K562 (cell line): ENCODE data around the gene RANGAP1. TPM values are rescaled to one million over a fixed set of nuclear protein-coding genes. Genes with fewer than 3 reads are reported as not detected.

ENCODE experiments used
- CBX8 ChIP-seq: fragments of 200-600 bp; sonication (generic); IDR thresholded peaks from 2 replicates; pipeline ENCODE4 v1.6.1; 2012; ENCODE audit warnings: borderline replicate concordance, mixed run types, low read depth, mild to moderate bottlenecking, moderate library complexity, mixed read lengths, low read length, control low read depth, inconsistent platforms; ENCODE audit not compliant: poor library complexity, severe bottlenecking; ENCODE audit errors: extremely low read depth
- CHD2 ChIP-seq: IDR thresholded peaks from 2 replicates; pipeline ENCODE4 v1.6.1; 2011; ENCODE audit warnings: low read depth, low read length
- FOSL1 ChIP-seq: fragments of 200-800 bp; sonication (Bioruptor generic); conservative IDR thresholded peaks from 2 replicates; pipeline ENCODE4 v1.6.1; 2016; ENCODE audit warnings: missing genetic modification characterization, missing compliant biosample characterization
- FOXA1 ChIP-seq: fragments of 450-650 bp; IDR thresholded peaks from 2 replicates; pipeline ENCODE4 v1.6.1; 2016; ENCODE audit warnings: mild to moderate bottlenecking, borderline replicate concordance
- FOXA3 ChIP-seq, 2 experiments: fragments of 450-650 bp in 1 of 2; sonication (generic) in 1 of 2; formaldehyde crosslinking; IDR thresholded peaks in 1 of 2; conservative IDR thresholded peaks in 1 of 2; 2 replicates each; pipeline versions ENCODE4 v1.4.0 to v1.8.0; 2020 to 2022; ENCODE audit warnings: mild to moderate bottlenecking in 2 of 2, missing genetic modification reagents in 1 of 2
- HLTF ChIP-seq: fragments of 450-650 bp; IDR thresholded peaks from 2 replicates; pipeline ENCODE4 v1.6.1; 2016
- MAFK ChIP-seq: IDR thresholded peaks from 2 replicates; pipeline ENCODE4 v1.6.1; 2011; ENCODE audit warnings: low read length, improper control_type of control experiment
- MXI1 ChIP-seq: IDR thresholded peaks from 2 replicates; pipeline ENCODE4 v1.6.1; 2011; ENCODE audit warnings: low read depth, mild to moderate bottlenecking, improper control_type of control experiment, low read length
- NFE2 ChIP-seq: IDR thresholded peaks from 2 replicates; pipeline ENCODE4 v1.6.1; 2014; ENCODE audit warnings: antibody characterized with exemption, low read depth
- NFYB ChIP-seq: IDR thresholded peaks from 2 replicates; pipeline ENCODE4 v1.6.1; 2011; ENCODE audit warnings: mild to moderate bottlenecking, moderate library complexity; ENCODE audit not compliant: insufficient read length; ENCODE audit errors: extremely low read depth
- NONO ChIP-seq, 2 experiments: fragments of 200-400 bp in 1 of 2; fragments of 450-650 bp in 1 of 2; formaldehyde crosslinking in 1 of 2; IDR thresholded peaks; 2 replicates each; pipeline ENCODE4 v1.6.1; 2017; ENCODE audit warnings: low read depth in 2 of 2, mild to moderate bottlenecking in 2 of 2, moderate library complexity in 2 of 2, low read length in 1 of 2
- PHB ChIP-seq: fragments of 250-450 bp; sonication (Bioruptor Pico); IDR thresholded peaks from 2 replicates; pipeline ENCODE4 v1.5.0; 2021
- SRF ChIP-seq, 2 experiments: fragments of 250-450, 450-650 bp in 1 of 2; sonication (Bioruptor Pico) in 1 of 2; sonication (generic) in 1 of 2; formaldehyde crosslinking; IDR thresholded peaks; 2 replicates each; pipeline versions ENCODE4 v1.5.0 to v1.5.1; 2020 to 2022; ENCODE audit warnings: mild to moderate bottlenecking in 1 of 2, missing genetic modification reagents in 1 of 2
- ZNF24 ChIP-seq: fragments of 450-650 bp; IDR thresholded peaks from 2 replicates; pipeline ENCODE4 v1.6.1; 2016
- ZNF274 ChIP-seq: IDR thresholded peaks from 2 replicates; pipeline ENCODE4 v1.6.1; 2011; ENCODE audit warnings: low read depth, mild to moderate bottlenecking, low read length, moderate library complexity, borderline replicate concordance
- polyA plus RNA-seq, 8 experiments: library from polyadenylated mRNA; depleted of rRNA in 4 of 8; stranded (reverse) in 5 of 8; unstranded in 3 of 8; fragments of >200 nt; fragmentation: Nextera tagmentation in 2 of 8; fragmentation: Illumina TruSeq in 1 of 8; extraction: Ambion mirVana in 2 of 8; extraction: Trizol in 1 of 8; gene quantifications; 2 replicates each; pipeline versions ENCODE4 v1.2.1 to v1.2.3, GENCODE V29; 2011 to 2014; ENCODE audit warnings: inconsistent platforms in 1 of 8, missing spikeins in 1 of 8
- total RNA-seq, 7 experiments: library from RNA; depleted of rRNA in 6 of 7; stranded (reverse); fragments of >200 nt in 6 of 7; fragmentation: Illumina TruSeq in 2 of 7; extraction: Trizol in 2 of 7; gene quantifications; 2 replicates each; pipeline versions ENCODE4 v1.2.1 to v1.2.3, GENCODE V29; 2011 to 2021; ENCODE audit warnings: low replicate concordance in 1 of 7
- TF ChIP-seq, protein P1 (sequence below): fragments of 450-650 bp; IDR thresholded peaks from 2 replicates; pipeline ENCODE4 v1.6.1; 2016; ENCODE audit warnings: mild to moderate bottlenecking, moderate library complexity
- TF ChIP-seq, protein P2 (sequence below): sonication (generic); formaldehyde crosslinking; IDR thresholded peaks from 2 replicates; pipeline ENCODE4 v1.9.0; 2022; ENCODE audit warnings: mild to moderate bottlenecking, missing genetic modification reagents

RANGAP1 gene
- total and polyA plus RNA-seq, 9 of the 15 experiments (the other 6 are each of a cell fraction or from before 2014, with no cell fraction given) = 2.1 to 104 (median 50.6) TPM

DNA sequence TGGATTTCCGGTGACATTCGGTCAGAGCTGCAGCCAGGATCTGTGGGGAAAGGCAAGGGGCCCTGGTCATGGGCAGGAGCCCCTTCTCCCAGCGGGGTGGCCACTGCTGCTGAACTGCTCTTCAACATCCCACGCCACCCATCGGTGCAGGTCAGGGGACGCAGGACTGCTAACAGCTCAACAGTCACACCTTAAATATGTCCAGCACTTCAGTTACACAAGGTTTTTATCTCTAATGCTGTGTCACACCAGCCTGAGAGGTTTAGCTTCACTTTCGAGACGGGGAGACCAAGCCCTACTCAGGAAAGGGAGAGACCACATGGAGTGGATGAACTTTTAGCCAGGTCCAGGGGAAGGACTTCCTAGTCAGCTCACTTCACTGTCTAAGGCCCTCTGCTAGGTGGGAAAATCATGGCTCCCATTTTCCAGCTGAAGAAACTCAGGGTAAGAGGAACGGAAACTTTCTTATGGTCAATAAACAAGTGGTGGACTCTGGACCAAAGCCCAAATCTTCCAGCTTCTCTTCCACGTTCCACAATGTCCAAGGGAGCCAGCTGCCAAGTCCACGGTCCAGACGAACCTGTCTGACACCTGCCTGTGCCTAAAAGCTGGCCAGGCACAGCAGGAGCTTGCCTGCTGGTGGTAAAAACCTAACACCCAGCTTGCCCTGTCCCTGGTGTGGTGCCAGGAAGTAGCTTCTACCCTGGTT lies 24.3 kb downstream of the RANGAP1 start (continued):
- TF ChIP-seq, protein P1, sequence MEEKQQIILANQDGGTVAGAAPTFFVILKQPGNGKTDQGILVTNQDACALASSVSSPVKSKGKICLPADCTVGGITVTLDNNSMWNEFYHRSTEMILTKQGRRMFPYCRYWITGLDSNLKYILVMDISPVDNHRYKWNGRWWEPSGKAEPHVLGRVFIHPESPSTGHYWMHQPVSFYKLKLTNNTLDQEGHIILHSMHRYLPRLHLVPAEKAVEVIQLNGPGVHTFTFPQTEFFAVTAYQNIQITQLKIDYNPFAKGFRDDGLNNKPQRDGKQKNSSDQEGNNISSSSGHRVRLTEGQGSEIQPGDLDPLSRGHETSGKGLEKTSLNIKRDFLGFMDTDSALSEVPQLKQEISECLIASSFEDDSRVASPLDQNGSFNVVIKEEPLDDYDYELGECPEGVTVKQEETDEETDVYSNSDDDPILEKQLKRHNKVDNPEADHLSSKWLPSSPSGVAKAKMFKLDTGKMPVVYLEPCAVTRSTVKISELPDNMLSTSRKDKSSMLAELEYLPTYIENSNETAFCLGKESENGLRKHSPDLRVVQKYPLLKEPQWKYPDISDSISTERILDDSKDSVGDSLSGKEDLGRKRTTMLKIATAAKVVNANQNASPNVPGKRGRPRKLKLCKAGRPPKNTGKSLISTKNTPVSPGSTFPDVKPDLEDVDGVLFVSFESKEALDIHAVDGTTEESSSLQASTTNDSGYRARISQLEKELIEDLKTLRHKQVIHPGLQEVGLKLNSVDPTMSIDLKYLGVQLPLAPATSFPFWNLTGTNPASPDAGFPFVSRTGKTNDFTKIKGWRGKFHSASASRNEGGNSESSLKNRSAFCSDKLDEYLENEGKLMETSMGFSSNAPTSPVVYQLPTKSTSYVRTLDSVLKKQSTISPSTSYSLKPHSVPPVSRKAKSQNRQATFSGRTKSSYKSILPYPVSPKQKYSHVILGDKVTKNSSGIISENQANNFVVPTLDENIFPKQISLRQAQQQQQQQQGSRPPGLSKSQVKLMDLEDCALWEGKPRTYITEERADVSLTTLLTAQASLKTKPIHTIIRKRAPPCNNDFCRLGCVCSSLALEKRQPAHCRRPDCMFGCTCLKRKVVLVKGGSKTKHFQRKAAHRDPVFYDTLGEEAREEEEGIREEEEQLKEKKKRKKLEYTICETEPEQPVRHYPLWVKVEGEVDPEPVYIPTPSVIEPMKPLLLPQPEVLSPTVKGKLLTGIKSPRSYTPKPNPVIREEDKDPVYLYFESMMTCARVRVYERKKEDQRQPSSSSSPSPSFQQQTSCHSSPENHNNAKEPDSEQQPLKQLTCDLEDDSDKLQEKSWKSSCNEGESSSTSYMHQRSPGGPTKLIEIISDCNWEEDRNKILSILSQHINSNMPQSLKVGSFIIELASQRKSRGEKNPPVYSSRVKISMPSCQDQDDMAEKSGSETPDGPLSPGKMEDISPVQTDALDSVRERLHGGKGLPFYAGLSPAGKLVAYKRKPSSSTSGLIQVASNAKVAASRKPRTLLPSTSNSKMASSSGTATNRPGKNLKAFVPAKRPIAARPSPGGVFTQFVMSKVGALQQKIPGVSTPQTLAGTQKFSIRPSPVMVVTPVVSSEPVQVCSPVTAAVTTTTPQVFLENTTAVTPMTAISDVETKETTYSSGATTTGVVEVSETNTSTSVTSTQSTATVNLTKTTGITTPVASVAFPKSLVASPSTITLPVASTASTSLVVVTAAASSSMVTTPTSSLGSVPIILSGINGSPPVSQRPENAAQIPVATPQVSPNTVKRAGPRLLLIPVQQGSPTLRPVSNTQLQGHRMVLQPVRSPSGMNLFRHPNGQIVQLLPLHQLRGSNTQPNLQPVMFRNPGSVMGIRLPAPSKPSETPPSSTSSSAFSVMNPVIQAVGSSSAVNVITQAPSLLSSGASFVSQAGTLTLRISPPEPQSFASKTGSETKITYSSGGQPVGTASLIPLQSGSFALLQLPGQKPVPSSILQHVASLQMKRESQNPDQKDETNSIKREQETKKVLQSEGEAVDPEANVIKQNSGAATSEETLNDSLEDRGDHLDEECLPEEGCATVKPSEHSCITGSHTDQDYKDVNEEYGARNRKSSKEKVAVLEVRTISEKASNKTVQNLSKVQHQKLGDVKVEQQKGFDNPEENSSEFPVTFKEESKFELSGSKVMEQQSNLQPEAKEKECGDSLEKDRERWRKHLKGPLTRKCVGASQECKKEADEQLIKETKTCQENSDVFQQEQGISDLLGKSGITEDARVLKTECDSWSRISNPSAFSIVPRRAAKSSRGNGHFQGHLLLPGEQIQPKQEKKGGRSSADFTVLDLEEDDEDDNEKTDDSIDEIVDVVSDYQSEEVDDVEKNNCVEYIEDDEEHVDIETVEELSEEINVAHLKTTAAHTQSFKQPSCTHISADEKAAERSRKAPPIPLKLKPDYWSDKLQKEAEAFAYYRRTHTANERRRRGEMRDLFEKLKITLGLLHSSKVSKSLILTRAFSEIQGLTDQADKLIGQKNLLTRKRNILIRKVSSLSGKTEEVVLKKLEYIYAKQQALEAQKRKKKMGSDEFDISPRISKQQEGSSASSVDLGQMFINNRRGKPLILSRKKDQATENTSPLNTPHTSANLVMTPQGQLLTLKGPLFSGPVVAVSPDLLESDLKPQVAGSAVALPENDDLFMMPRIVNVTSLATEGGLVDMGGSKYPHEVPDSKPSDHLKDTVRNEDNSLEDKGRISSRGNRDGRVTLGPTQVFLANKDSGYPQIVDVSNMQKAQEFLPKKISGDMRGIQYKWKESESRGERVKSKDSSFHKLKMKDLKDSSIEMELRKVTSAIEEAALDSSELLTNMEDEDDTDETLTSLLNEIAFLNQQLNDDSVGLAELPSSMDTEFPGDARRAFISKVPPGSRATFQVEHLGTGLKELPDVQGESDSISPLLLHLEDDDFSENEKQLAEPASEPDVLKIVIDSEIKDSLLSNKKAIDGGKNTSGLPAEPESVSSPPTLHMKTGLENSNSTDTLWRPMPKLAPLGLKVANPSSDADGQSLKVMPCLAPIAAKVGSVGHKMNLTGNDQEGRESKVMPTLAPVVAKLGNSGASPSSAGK = no peak
- no peak for TF ChIP-seq FOSL1 (tag)
- no peak for TF ChIP-seq PHB (CRISPR knock-in tag)
- no peak for TF ChIP-seq SRF (CRISPR knock-in tag; IDR thresholded peaks at IDR 0.05)
- no peak for TF ChIP-seq FOXA1
- TF ChIP-seq MXI1 = no peak
- TF ChIP-seq, protein P2, sequence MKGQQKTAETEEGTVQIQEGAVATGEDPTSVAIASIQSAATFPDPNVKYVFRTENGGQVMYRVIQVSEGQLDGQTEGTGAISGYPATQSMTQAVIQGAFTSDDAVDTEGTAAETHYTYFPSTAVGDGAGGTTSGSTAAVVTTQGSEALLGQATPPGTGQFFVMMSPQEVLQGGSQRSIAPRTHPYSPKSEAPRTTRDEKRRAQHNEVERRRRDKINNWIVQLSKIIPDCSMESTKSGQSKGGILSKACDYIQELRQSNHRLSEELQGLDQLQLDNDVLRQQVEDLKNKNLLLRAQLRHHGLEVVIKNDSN (CRISPR knock-in tag) = no peak
- TF ChIP-seq NFYB = no peak
- TF ChIP-seq NFE2 = no peak
- no peak for TF ChIP-seq CHD2
- no peak for TF ChIP-seq ZNF274
- no peak for TF ChIP-seq HLTF
- no peak for TF ChIP-seq MAFK
- no peak for TF ChIP-seq ZNF24
- TF ChIP-seq FOXA3 (CRISPR knock-in tag; conservative IDR thresholded peaks at IDR 0.05 in 1 of 2, IDR thresholded peaks at IDR 0.05 in 1 of 2) = no peak
- TF ChIP-seq NONO (IDR thresholded peaks at IDR 0.05; ENCODE audit: low read depth in 2 of 2, low read length in 1 of 2) = no peak
- no peak for TF ChIP-seq CBX8
